GM12872 (cell line): ENCODE results near the gene MEN1.
A peak's percentile ranks its signal among the peaks of the same experiment; 100 is the strongest.

Experiments used
- TF ChIP-seq, protein P1 (sequence below): IDR thresholded peaks from 3 replicates; pipeline ENCODE4 v1.5.1; 2011; ENCODE audit warnings: low read depth, mild to moderate bottlenecking, low read length, moderate library complexity; ENCODE audit not compliant: insufficient read depth

The MEN1 gene

DNA sequence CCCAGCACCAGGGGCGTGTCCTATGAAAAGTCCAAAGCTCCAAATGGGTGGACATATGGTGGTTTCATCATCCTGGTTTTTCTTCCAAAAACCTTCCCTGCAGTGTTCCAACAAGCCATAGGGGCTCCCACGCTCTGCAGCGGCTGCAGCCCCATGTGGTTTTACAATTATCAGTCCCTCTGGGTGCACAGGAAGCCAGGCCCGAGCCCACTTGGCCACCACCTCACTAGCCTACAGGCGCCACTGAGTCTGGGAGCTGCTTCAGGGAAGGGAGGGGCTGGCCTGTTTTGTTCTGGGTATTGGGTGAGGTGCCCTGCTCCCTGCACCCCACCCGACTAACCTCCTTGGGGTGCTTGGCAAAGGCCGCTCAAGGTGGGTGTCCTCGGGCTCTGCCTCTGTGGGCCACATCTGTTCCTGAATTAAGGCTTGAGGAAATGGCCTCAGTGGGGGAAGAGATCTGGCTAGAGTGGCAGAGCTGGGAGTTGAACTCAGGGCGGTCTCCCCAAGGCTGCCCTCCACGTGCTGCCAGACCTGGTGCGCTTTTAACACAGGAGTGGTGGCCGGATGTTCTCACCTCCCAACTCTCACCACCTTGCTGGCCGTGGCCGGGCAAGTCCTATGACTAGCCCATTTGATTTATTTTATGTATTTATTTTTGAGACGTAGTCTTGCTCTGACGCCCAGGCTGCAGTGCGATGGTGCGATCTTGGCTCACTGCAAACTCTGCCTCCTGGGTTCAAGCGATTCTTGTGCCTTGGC is 39.4 kb upstream of the MEN1 start:
- TF ChIP-seq, protein P1, sequence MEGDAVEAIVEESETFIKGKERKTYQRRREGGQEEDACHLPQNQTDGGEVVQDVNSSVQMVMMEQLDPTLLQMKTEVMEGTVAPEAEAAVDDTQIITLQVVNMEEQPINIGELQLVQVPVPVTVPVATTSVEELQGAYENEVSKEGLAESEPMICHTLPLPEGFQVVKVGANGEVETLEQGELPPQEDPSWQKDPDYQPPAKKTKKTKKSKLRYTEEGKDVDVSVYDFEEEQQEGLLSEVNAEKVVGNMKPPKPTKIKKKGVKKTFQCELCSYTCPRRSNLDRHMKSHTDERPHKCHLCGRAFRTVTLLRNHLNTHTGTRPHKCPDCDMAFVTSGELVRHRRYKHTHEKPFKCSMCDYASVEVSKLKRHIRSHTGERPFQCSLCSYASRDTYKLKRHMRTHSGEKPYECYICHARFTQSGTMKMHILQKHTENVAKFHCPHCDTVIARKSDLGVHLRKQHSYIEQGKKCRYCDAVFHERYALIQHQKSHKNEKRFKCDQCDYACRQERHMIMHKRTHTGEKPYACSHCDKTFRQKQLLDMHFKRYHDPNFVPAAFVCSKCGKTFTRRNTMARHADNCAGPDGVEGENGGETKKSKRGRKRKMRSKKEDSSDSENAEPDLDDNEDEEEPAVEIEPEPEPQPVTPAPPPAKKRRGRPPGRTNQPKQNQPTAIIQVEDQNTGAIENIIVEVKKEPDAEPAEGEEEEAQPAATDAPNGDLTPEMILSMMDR, result no peak

DNA sequence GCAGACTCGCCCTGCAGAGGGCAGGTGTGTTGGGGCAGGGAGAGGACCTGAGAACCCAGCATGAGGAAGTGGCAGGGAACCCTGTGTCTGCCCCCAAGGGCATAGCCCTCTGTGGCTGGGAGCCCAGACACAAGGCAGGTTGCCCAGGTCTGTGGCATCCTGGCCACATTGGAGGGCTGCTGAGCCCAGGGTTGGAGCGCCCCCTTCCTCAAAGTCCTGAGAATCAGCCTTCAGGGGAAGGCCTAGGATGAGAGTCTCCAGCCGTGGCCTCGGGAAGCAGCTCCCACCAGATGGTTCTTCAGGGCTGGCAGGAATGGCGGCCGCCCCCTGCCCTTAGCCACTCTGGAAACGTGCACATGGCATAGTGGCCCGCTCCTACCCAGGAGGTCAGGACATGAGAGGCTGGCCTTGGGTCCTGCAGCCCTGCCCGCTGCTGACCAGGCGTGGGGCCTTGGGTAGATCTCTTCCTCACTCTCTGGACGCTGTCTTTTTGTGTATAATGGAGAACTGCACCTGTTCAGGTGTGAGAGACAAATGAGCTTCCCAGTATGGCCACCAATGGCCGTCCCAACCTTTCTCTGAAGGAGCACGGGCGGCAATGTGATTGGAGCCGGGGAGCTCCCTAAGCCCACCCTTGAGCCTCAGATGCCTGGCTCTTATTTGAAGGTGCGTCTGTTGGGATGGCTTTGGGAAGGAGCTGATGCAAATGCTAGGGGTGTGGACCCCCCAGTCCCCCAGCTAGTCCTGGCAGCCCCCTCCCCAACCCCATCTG is 38.7 kb upstream of the MEN1 start:
- TF ChIP-seq, protein P1, result peak; percentile 40

DNA sequence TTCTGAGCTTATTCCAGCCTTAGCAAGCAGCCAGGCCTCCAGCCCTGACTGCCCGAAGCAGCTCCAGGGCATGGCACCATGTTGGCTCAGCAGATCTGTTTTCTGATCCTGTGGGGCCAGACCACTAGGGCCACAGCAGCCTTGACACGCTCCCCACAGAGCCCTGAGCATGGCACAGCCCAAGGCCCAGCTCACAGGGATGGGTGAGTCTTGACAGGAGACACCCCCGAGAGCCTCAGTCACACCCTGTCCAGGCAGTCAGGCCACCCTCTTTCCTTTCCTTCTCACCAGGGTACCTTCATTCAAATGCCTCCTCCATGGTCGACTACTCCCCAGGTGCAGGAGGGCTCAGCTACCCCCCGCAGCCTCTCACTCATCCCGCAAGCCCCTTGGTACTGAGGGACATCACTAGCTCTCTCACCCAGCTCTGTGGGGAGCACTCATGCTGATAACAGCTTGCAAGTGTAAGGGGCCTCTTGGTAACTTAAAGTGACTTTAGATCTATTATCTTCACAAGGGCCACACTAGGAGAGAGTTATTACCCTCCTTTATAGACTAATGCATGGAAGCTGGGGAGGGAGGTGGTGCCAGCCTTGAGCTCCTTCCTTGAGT is 38.0 kb upstream of the MEN1 start:
- TF ChIP-seq, protein P1, result no peak

DNA sequence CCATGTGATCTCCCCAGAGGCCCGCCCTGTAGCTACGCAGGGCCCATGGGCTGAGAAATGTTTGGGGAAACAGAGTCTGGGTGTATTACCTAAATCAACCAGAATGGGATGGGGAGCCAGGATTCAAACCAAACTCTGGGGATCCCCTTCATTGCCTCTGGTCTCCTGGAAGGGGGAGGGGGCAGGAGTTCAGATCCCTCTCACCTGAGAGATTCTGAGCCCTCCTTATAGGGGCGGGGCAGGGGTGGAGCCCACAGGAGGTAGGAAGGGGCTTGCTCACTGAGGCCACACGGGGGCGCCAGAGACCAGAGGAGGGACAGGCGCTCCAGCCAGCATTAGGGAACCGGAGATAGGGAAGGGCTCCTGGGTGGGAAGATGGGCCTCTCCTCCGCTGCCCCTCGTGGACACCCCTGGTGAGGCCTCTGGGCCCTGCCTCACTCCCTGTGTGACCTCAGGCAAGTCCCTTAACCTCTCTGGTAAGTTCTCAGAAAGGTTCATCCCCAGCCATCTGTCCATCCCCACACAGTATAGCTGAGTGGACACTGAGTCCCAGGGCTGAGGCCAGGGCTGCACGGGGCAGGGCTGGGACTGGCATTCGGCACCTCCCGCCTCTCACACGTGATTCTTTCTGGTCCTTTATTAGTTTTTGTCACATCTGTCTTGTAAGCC is 36.8 kb upstream of the MEN1 start:
- TF ChIP-seq, protein P1, result peak; percentile 90

DNA sequence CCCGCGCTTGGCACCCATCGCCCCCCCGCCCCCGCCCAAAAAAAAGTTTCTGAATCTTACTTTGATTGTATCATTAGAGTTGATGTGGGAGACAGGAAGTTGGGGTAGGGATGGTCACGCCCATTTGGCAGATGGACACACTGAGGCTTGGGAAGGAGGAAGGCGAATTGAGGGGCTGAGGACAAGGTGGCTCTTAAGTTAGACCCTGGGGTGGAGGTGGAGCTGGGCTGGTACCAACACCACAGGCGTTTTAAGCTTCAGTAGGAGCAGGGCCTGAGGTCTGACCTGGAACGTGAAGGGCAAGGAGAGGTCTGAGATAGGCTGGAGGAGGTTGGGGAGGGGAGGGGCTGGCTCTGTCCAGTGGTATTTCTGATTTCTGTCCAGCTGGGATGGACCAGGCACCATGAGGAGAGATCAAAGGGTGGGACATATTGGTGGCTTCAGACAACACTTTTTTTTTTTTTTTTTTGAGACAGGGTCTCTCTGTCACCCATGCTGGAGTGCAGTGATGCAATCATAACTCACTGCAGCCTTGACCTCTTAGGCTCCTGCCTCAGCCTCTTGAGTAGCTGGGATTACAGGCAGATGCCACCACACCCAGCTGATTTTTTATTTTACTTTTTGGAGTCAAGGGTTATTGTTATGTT is 34.9 kb upstream of the MEN1 start:
- TF ChIP-seq, protein P1, result no peak

DNA sequence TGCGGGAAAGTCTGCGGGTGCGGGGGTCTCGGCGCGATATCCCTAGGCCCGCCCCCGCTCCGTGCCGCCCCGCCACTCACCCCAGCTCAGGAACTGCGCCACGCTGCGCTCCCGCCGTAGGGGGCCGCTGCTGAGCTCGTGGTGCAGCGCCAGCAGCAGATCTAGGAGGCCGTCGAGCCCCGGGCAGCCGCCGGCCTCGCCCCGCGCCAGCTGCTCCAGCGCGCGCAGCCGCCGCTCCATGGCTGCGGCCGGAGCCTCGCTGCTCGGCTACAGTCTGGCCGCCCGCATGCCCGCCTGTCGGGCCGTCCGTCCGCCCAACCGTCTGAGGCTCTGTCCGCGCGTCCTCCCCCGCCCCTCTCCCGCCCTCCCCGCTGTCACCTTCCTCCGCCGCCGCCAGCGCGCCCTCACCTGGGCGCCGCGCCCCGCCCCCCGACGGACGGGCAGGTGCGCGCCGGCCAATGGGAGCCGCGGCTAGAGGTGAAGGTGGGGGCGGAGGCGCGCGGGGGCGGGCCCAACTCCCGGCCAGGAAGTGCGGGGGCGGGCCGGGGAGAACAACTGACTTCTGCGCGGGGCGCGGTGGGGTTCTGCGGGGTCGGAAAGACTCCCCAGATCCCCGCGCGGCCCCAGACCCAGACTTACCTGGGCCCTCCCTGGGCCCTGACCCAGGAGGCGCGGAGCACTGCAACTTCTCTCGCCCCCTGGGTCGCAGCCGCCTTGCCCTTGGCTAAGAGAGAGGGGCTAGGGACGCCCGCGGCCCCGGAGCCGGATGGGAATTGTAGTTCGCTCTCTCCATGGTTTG is 34.2 kb upstream of the MEN1 start, which contains the start of gene CDC42BPG:
Gene CDC42BPG, minus strand, starts transcription at position 324 of the 799 bp plus-strand sequence. Its CDS starts 84 bp downstream, at position 240.
- TF ChIP-seq, protein P1, result peak; percentile 66
